ENCODE measurements around the gene DIMT1.

The DIMT1 gene

DNA sequence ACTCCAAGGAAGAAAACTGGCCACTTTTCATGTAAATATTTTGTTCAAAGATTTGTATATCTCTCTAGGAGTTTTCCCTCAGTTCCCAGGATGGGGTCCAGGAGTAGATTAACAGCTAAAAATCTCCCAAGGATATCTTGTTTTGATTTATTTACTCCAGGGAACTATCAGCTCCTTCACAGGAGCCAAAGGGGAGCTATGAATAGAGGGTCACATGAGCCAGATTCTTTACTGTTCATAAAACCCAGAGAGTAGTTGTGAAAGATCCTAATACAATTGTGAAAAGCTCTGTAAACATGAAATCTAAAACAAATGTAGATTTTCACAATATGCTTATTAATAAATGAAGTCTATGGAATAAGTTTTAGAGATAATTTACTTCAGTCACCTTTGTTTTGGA lies 16.9 kb downstream of the DIMT1 start:
- no peak for DNase-seq (ENCODE audit: low spot score)
- H2AK5ac ChIP-seq (ENCODE audit: low read depth, low read length) = no peak overlapping the region
- H3K18ac ChIP-seq (ENCODE audit: low read length) = no peak overlapping the region
- no peaks in the 10 kb centered on the region for H3K79me1 ChIP-seq (ENCODE audit: low read depth, low read length)
- H3K9me3 ChIP-seq (replicated peaks in 1 of 2; ENCODE audit: control insufficient read depth in 2 of 2, insufficient read depth in 1 of 2, low read depth in 1 of 2, low read length in 2 of 2) = no peaks in the 10 kb centered on the region
- H2BK12ac ChIP-seq (ENCODE audit: low read length) = no peak overlapping the region
- H2AFZ ChIP-seq (ENCODE audit: low read length) = no peak overlapping the region
- no peak overlapping the region for H3K27ac ChIP-seq (replicated peaks; ENCODE audit: low read length)
- no peak overlapping the region for H3K4me3 ChIP-seq (ENCODE audit: low read length in 2 of 2)
- H2BK120ac ChIP-seq (ENCODE audit: low read depth, low read length) = no peak overlapping the region
- H2BK15ac ChIP-seq (ENCODE audit: low read length) = no peak overlapping the region
- no peak overlapping the region for H3K9ac ChIP-seq (ENCODE audit: low read depth, low read length, poor library complexity)
- no peak overlapping the region for H4K8ac ChIP-seq (ENCODE audit: low read depth, low read length)
- no peak overlapping the region for H3K4ac ChIP-seq (ENCODE audit: low read length)
- no peak overlapping the region for H3K14ac ChIP-seq (ENCODE audit: low read length)
- peaks cover 10 to 96% of the 10 kb centered on the region in 2 donors for H3K36me3 ChIP-seq (replicated peaks in 1 of 2; ENCODE audit: control insufficient read depth in 2 of 2, insufficient read depth in 2 of 2, low read length in 2 of 2)
- H3K4me1 ChIP-seq (ENCODE audit: control insufficient read depth in 2 of 2, insufficient read depth in 1 of 2, low read depth in 1 of 2, low read length in 2 of 2) = no peaks in the 10 kb centered on the region
- no peak overlapping the region for H2BK5ac ChIP-seq (ENCODE audit: low read length)
- H3K23ac ChIP-seq (ENCODE audit: low read depth, low read length, poor library complexity) = no peak overlapping the region
- H3K27me3 ChIP-seq (ENCODE audit: control insufficient read depth in 3 of 3, insufficient read depth in 3 of 3, low read depth in 1 of 3, low read length in 3 of 3) = no peaks in the 10 kb centered on the region
- no peak overlapping the region for H3K4me2 ChIP-seq (ENCODE audit: insufficient read depth, low read length, poor library complexity, severe bottlenecking)
- H4K91ac ChIP-seq (ENCODE audit: low read depth, low read length, poor library complexity) = no peak overlapping the region

DNA sequence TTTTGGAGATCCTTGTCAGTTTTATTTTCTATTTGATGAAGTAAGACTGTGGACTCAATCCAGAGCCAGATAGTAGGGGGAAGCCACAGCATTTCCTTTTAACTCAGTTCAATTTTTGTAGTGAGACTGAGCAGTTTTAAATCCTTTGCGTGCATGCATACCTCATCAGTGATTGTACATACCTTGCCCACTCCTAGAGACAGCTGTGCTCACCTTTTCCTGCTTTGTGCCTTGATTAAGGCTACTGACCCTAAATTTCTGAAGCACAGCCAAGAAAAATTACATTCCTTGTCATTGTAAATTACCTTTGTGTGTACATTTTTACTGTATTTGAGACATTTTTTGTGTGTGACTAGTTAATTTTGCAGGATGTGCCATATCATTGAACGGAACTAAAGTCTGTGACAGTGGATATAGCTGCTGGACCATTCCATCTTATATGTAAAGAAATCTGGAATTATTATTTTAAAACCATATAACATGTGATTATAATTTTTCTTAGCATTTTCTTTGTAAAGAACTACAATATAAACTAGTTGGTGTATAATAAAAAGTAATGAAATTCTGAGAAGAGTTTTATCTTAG lies 17.8 kb downstream of the DIMT1 start:
- Histone ChIP-seq H3K18ac (ENCODE audit: low read length) (no peak overlapping the region), H2BK15ac (ENCODE audit: low read length) (no peak overlapping the region), H3K9ac (ENCODE audit: low read depth, low read length, poor library complexity) (no peak overlapping the region), H2AFZ (ENCODE audit: low read length) (no peak overlapping the region), H3K23ac (ENCODE audit: low read depth, low read length, poor library complexity) (no peak overlapping the region), H4K8ac (ENCODE audit: low read depth, low read length) (no peak overlapping the region), H3K36me3 (replicated peaks in 1 of 2; ENCODE audit: control insufficient read depth in 2 of 2, insufficient read depth in 2 of 2, low read length in 2 of 2) (peaks cover 12 to 96% of the 10 kb centered on the region in 2 donors), H3K27ac (replicated peaks; ENCODE audit: low read length) (no peak overlapping the region), H3K9me3 (replicated peaks in 1 of 2; ENCODE audit: control insufficient read depth in 2 of 2, insufficient read depth in 1 of 2, low read depth in 1 of 2, low read length in 2 of 2) (no peaks in the 10 kb centered on the region), H3K4me1 (ENCODE audit: control insufficient read depth in 2 of 2, insufficient read depth in 1 of 2, low read depth in 1 of 2, low read length in 2 of 2) (no peaks in the 10 kb centered on the region), H3K14ac (ENCODE audit: low read length) (no peak overlapping the region), H2BK12ac (ENCODE audit: low read length) (no peak overlapping the region), H3K27me3 (ENCODE audit: control insufficient read depth in 3 of 3, insufficient read depth in 3 of 3, low read depth in 1 of 3, low read length in 3 of 3) (no peaks in the 10 kb centered on the region), H3K79me1 (ENCODE audit: low read depth, low read length) (no peaks in the 10 kb centered on the region), H4K91ac (ENCODE audit: low read depth, low read length, poor library complexity) (no peak overlapping the region), H2BK120ac (ENCODE audit: low read depth, low read length) (no peak overlapping the region), H2BK5ac (ENCODE audit: low read length) (no peak overlapping the region), H3K4ac (ENCODE audit: low read length) (no peak overlapping the region), H3K4me2 (ENCODE audit: insufficient read depth, low read length, poor library complexity, severe bottlenecking) (no peak overlapping the region), H3K4me3 (ENCODE audit: low read length in 2 of 2) (no peak overlapping the region), H2AK5ac (ENCODE audit: low read depth, low read length) (no peak overlapping the region)
- WGBS, 2 donors (ENCODE audit: extremely low coverage in 2 of 2, insufficient read length in 2 of 2, insufficient replicate concordance in 1 of 2) = no CpG with 5 or more reads among the region's 2 CpGs
- DNase-seq (ENCODE audit: low spot score) = no peak

DNA sequence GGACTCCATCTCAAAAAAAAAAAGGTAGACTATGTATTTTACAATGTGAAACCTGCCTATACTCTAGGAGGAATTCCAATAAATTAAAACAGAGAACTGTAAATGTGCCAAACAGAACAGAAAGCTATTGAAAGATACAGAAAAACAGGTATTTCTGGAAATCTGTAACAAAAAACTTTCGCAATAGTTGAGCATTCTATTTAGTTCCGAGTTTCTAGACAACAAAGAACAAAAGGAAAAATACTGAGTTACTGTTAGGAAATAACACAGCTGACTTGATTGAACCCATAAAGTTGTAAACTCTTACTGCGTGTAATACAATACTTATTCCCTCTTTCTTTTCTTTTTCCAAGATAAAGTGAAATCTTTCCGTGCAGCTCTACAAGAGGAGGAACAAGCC lies 18.6 kb downstream of the DIMT1 start:
- Histone ChIP-seq H2AK5ac (ENCODE audit: low read depth, low read length) (no peak overlapping the region), H3K18ac (ENCODE audit: low read length) (no peak overlapping the region), H2BK120ac (ENCODE audit: low read depth, low read length) (no peak overlapping the region), H3K14ac (ENCODE audit: low read length) (no peak overlapping the region), H3K36me3 (replicated peaks in 1 of 2; ENCODE audit: control insufficient read depth in 2 of 2, insufficient read depth in 2 of 2, low read length in 2 of 2) (peaks cover 13 to 96% of the 10 kb centered on the region in 2 donors), H3K4ac (ENCODE audit: low read length) (no peak overlapping the region), H3K23ac (ENCODE audit: low read depth, low read length, poor library complexity) (no peak overlapping the region), H2BK15ac (ENCODE audit: low read length) (no peak overlapping the region), H3K4me3 (ENCODE audit: low read length in 2 of 2) (no peak overlapping the region), H3K27me3 (ENCODE audit: control insufficient read depth in 3 of 3, insufficient read depth in 3 of 3, low read depth in 1 of 3, low read length in 3 of 3) (no peaks in the 10 kb centered on the region), H3K4me1 (ENCODE audit: control insufficient read depth in 2 of 2, insufficient read depth in 1 of 2, low read depth in 1 of 2, low read length in 2 of 2) (no peaks in the 10 kb centered on the region), H2BK12ac (ENCODE audit: low read length) (no peak overlapping the region), H2BK5ac (ENCODE audit: low read length) (no peak overlapping the region), H2AFZ (ENCODE audit: low read length) (no peak overlapping the region), H3K79me1 (ENCODE audit: low read depth, low read length) (no peaks in the 10 kb centered on the region), H3K27ac (replicated peaks; ENCODE audit: low read length) (no peak overlapping the region), H4K91ac (ENCODE audit: low read depth, low read length, poor library complexity) (no peak overlapping the region), H3K9ac (ENCODE audit: low read depth, low read length, poor library complexity) (no peak overlapping the region), H3K9me3 (replicated peaks in 1 of 2; ENCODE audit: control insufficient read depth in 2 of 2, insufficient read depth in 1 of 2, low read depth in 1 of 2, low read length in 2 of 2) (no peaks in the 10 kb centered on the region), H4K8ac (ENCODE audit: low read depth, low read length) (no peak overlapping the region), H3K4me2 (ENCODE audit: insufficient read depth, low read length, poor library complexity, severe bottlenecking) (no peak overlapping the region)
- WGBS, 2 donors (ENCODE audit: extremely low coverage in 2 of 2, insufficient read length in 2 of 2, insufficient replicate concordance in 1 of 2) = no CpG with 5 or more reads among the region's 4 CpGs
- no peak for DNase-seq (ENCODE audit: low spot score)

DNA sequence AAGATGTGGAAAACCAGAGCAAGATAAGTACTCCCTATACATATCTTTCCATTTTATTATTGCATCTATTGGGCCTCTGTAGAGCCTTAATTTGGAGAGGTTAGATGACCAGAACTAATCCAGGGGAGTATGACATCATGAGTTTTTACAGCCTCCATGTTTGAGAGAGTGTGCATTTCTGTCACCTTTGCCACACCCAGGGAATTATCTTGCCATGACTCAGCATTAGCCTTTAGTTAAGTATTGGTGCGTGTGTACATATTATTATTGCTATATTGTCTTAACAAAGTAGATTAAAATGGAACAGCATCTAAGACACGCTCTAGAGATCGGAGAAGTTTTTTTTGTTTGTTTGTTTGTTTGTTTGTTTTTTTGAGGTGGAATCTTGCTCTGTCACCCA lies 27.6 kb downstream of the DIMT1 start:
- Histone ChIP-seq H3K27ac (replicated peaks; ENCODE audit: low read length) (no peak overlapping the region), H3K23ac (ENCODE audit: low read depth, low read length, poor library complexity) (no peak overlapping the region), H3K4ac (ENCODE audit: low read length) (no peak overlapping the region), H2BK12ac (ENCODE audit: low read length) (no peak overlapping the region), H3K27me3 (ENCODE audit: control insufficient read depth in 3 of 3, insufficient read depth in 3 of 3, low read depth in 1 of 3, low read length in 3 of 3) (no peaks in the 10 kb centered on the region), H3K4me1 (ENCODE audit: control insufficient read depth in 2 of 2, insufficient read depth in 1 of 2, low read depth in 1 of 2, low read length in 2 of 2) (no peaks in the 10 kb centered on the region), H2BK120ac (ENCODE audit: low read depth, low read length) (no peak overlapping the region), H4K8ac (ENCODE audit: low read depth, low read length) (no peak overlapping the region), H3K18ac (ENCODE audit: low read length) (no peak overlapping the region), H3K14ac (ENCODE audit: low read length) (no peak overlapping the region), H3K9me3 (replicated peaks in 1 of 2; ENCODE audit: control insufficient read depth in 2 of 2, insufficient read depth in 1 of 2, low read depth in 1 of 2, low read length in 2 of 2) (no peaks in the 10 kb centered on the region), H2AK5ac (ENCODE audit: low read depth, low read length) (no peak overlapping the region), H3K9ac (ENCODE audit: low read depth, low read length, poor library complexity) (no peak overlapping the region), H3K4me3 (ENCODE audit: low read length in 2 of 2) (no peak overlapping the region), H3K36me3 (replicated peaks in 1 of 2; ENCODE audit: control insufficient read depth in 2 of 2, insufficient read depth in 2 of 2, low read length in 2 of 2) (peaks cover 20 to 99% of the 10 kb centered on the region in 2 donors), H4K91ac (ENCODE audit: low read depth, low read length, poor library complexity) (no peak overlapping the region), H2BK5ac (ENCODE audit: low read length) (no peak overlapping the region), H2BK15ac (ENCODE audit: low read length) (no peak overlapping the region), H2AFZ (ENCODE audit: low read length) (no peak overlapping the region), H3K4me2 (ENCODE audit: insufficient read depth, low read length, poor library complexity, severe bottlenecking) (no peak overlapping the region), H3K79me1 (ENCODE audit: low read depth, low read length) (no peaks in the 10 kb centered on the region)
- WGBS, 2 donors (ENCODE audit: extremely low coverage in 2 of 2, insufficient read length in 2 of 2, insufficient replicate concordance in 1 of 2) = no CpG with 5 or more reads among the region's 3 CpGs
- no peak for DNase-seq (ENCODE audit: low spot score)

Data from neuronal stem cell (in vitro differentiated cells).